Activated naive CD8-positive, alpha-beta T cell treated with anti-CD3 and anti-CD28 coated beads, Interleukin-2, amount 10 ng/mL, durations not matched to agents 7 days and 5 days (primary cell): ENCODE data around the gene GGA3. TPM values are rescaled to one million over a fixed set of nuclear protein-coding genes. Genes with fewer than 3 reads are reported as not detected.
A peak's percentile ranks its signal among the peaks of the same experiment; 100 is the strongest.
"Not testable (repeated sequence)": the region's sequence is repeated elsewhere in the genome, so short reads cannot be mapped to it uniquely, and the experiment has no call there.

Experiments
- ATAC-seq: fragments of 150-1000 bp; cut with Tn5 transposase; one replicate; pipeline ENCODE4 v1.10.0; 2021; ENCODE audit warnings: low read depth, moderate library complexity
- POLR2A ChIA-PET: fragments of 350-600 bp; sonication (Branson Sonifier 250); formaldehyde crosslinking; loops from one replicate; lab custom pipeline; 2021; ENCODE audit warnings: antibody characterized with exemption; lab: Charles Lee
- DNase-seq: peaks from one replicate; pipeline ENCODE4 v3.0.0; 2021
- H3K27ac Mint-ChIP-seq: one replicate; pipeline ENCODE4 v1.8.0; 2022; ENCODE audit warnings: mild to moderate bottlenecking, mixed read lengths
- H3K27me3 Mint-ChIP-seq: one replicate; pipeline ENCODE4 v1.8.0; 2022; ENCODE audit warnings: mild to moderate bottlenecking, moderate library complexity, mixed read lengths
- H3K36me3 Mint-ChIP-seq: one replicate; pipeline ENCODE4 v1.8.0; 2021; ENCODE audit warnings: mild to moderate bottlenecking, mixed read lengths
- H3K4me1 Mint-ChIP-seq: one replicate; pipeline ENCODE4 v1.8.0; 2021; ENCODE audit warnings: mixed read lengths
- H3K4me3 Mint-ChIP-seq: one replicate; pipeline ENCODE4 v1.8.0; 2022; ENCODE audit warnings: mild to moderate bottlenecking, moderate library complexity, mixed read lengths
- H3K9me3 Mint-ChIP-seq: one replicate; pipeline ENCODE4 v1.8.0; 2021; ENCODE audit warnings: mixed read lengths
- total RNA-seq, 2 experiments: library from RNA; stranded (reverse); gene quantifications; one replicate each; pipeline ENCODE4 v1.2.3, GENCODE V29; 2021

GGA3 gene
- total RNA-seq, 2 experiments from 2014 or later: 92.9 to 95.2 TPM

GRCh38 chr17:75289115-75289831, 27.9 kb upstream of the GGA3 start, which contains the start of gene SLC25A19:
TSS of gene SLC25A19 (minus strand) at chr17:75289433. CDS start at chr17:75286764, 2,669 bp downstream.
- Mint-ChIP-seq H3K27ac (peak within 1 kb of the TSS; percentile 100), H3K4me3 (peak within 1 kb of the TSS; percentile 97), H3K27me3 (no peaks in the 10 kb centered on the region), H3K9me3 (no peaks in the 10 kb centered on the region), H3K36me3 (no peaks in the 10 kb centered on the region), H3K4me1 (peaks cover 15% of the 10 kb centered on the region)
- POLR2A ChIA-PET: interaction anchor here (0.6 to 4.2 kb wide), 27 partner anchors 9 to 626 kb away, joined by 3 to 86 read pairs (median 5); partner anchors contain the start of genes GGA3, GRB2, JPT1 and LLGL2
- ATAC-seq: peak; percentile 95
- peak; percentile 95 for DNase-seq

GRCh38 chr17:75288770-75289114, 27.3 kb upstream of the GGA3 start:
- POLR2A ChIA-PET: interaction anchor here (0.7 to 4.2 kb wide), 21 partner anchors 9 to 276 kb away, joined by 3 to 86 read pairs (median 6); partner anchors contain the start of genes GGA3, GRB2, JPT1 and LLGL2
- no peaks in the 10 kb centered on the region for H3K9me3 Mint-ChIP-seq
- H3K36me3 Mint-ChIP-seq: no peaks in the 10 kb centered on the region
- H3K4me1 Mint-ChIP-seq: peaks cover 15% of the 10 kb centered on the region
- ATAC-seq (peak; percentile 15), DNase-seq (no peak)
- peak overlapping the region; percentile 97 for H3K4me3 Mint-ChIP-seq
- peak overlapping the region; percentile 100 for H3K27ac Mint-ChIP-seq
- H3K27me3 Mint-ChIP-seq: no peaks in the 10 kb centered on the region

- DNase-seq (no peak), ATAC-seq (no peak)
- H3K36me3 Mint-ChIP-seq: peaks cover 4% of the 10 kb centered on the region
- no peaks in the 10 kb centered on the region for H3K27me3 Mint-ChIP-seq
- POLR2A ChIA-PET: interaction anchor here (0.7 to 4.2 kb wide), 13 partner anchors 8 to 198 kb away, joined by 3 to 86 read pairs (median 9); partner anchors contain the start of genes GGA3, GRB2, JPT1 and MIF4GD
- peaks cover 15% of the 10 kb centered on the region for H3K4me1 Mint-ChIP-seq
- H3K9me3 Mint-ChIP-seq: no peaks in the 10 kb centered on the region
- H3K4me3 Mint-ChIP-seq: peak overlapping the region; percentile 97
- peak overlapping the region; percentile 100 for H3K27ac Mint-ChIP-seq
Observed at GRCh38 chr17:75288359-75288758, 27.0 kb upstream of the GGA3 start.

- Mint-ChIP-seq H3K9me3 (no peaks in the 10 kb centered on the region), H3K27ac (peak overlapping the region; percentile 48), H3K36me3 (peaks cover 6% of the 10 kb centered on the region), H3K4me1 (peaks cover 15% of the 10 kb centered on the region), H3K27me3 (no peaks in the 10 kb centered on the region), H3K4me3 (peak overlapping the region; percentile 97)
- POLR2A ChIA-PET: interaction anchor here (1.5 kb wide), 1 partner anchor 16 kb away, joined by 6 read pairs; the partner anchor contains the start of gene MIF4GD
- ATAC-seq: no peak
- no peak for DNase-seq
Observed at GRCh38 chr17:75287221-75287620, 25.8 kb upstream of the GGA3 start.

- peaks cover 12% of the 10 kb centered on the region for H3K4me1 Mint-ChIP-seq
- H3K36me3 Mint-ChIP-seq: peaks cover 11% of the 10 kb centered on the region
- no peak overlapping the region for H3K4me3 Mint-ChIP-seq
- no peaks in the 10 kb centered on the region for H3K9me3 Mint-ChIP-seq
- no peaks in the 10 kb centered on the region for H3K27me3 Mint-ChIP-seq
- ATAC-seq: no peak
- POLR2A ChIA-PET: interaction anchor here (0.7 kb wide), 1 partner anchor 15 kb away, joined by 5 read pairs; no protein-coding TSS in a partner anchor
- no peak for DNase-seq
- H3K27ac Mint-ChIP-seq: no peak overlapping the region
Observed at GRCh38 chr17:75285123-75285522, 23.7 kb upstream of the GGA3 start.

- not testable (repeated sequence) for DNase-seq, ATAC-seq
- POLR2A ChIA-PET: interaction anchor here (1.0 to 2.8 kb wide), 2 partner anchors 9 kb away, joined by 4 to 9 read pairs; partner anchors contain the start of genes MIF4GD and SLC25A19
Observed at GRCh38 chr17:75280189-75280588, 18.8 kb upstream of the GGA3 start.

GRCh38 chr17:75277664-75278071, 16.3 kb upstream of the GGA3 start:
- POLR2A ChIA-PET: interaction anchor here (0.8 kb wide), 1 partner anchor 12 kb away, joined by 3 read pairs; the partner anchor contains the start of gene SLC25A19
- H3K27ac Mint-ChIP-seq: no peak overlapping the region
- no peak for DNase-seq
- peaks cover 12% of the 10 kb centered on the region for H3K36me3 Mint-ChIP-seq
- H3K9me3 Mint-ChIP-seq: no peaks in the 10 kb centered on the region
- no peak overlapping the region for H3K4me3 Mint-ChIP-seq
- H3K27me3 Mint-ChIP-seq: no peaks in the 10 kb centered on the region
- H3K4me1 Mint-ChIP-seq: peaks cover 9% of the 10 kb centered on the region
- ATAC-seq: no peak

More at GRCh38 chr17:75280189-75280588, 18.8 kb upstream of the GGA3 start:
- not testable (repeated sequence) for H3K27ac Mint-ChIP-seq, H3K4me3 Mint-ChIP-seq, H3K4me1 Mint-ChIP-seq, H3K27me3 Mint-ChIP-seq, H3K9me3 Mint-ChIP-seq
- peaks cover 14% of the 10 kb centered on the region for H3K36me3 Mint-ChIP-seq

- no peak overlapping the region for H3K4me3 Mint-ChIP-seq
- ATAC-seq: no peak
- H3K9me3 Mint-ChIP-seq: no peaks in the 10 kb centered on the region
- H3K27me3 Mint-ChIP-seq: no peaks in the 10 kb centered on the region
- peaks cover 8% of the 10 kb centered on the region for H3K36me3 Mint-ChIP-seq
- peaks cover 21% of the 10 kb centered on the region for H3K4me1 Mint-ChIP-seq
- no peak for DNase-seq
- POLR2A ChIA-PET: interaction anchor here (0.7 to 6.7 kb wide), 3 partner anchors 14 to 52 kb away, joined by 3 to 138 read pairs (median 86); partner anchors contain the start of genes GGA3, MRPS7 and SLC25A19
- no peak overlapping the region for H3K27ac Mint-ChIP-seq
Observed at GRCh38 chr17:75273977-75274708, 12.7 kb upstream of the GGA3 start.

GRCh38 chr17:75272848-75273184, 11.4 kb upstream of the GGA3 start:
- Mint-ChIP-seq H3K9me3 (no peaks in the 10 kb centered on the region), H3K4me3 (peak overlapping the region; percentile 89), H3K27me3 (no peaks in the 10 kb centered on the region), H3K4me1 (peaks cover 27% of the 10 kb centered on the region), H3K27ac (peak overlapping the region; percentile 89), H3K36me3 (peaks cover 10% of the 10 kb centered on the region)
- POLR2A ChIA-PET: interaction anchor here (1.5 to 6.7 kb wide), 3 partner anchors 12 to 65 kb away, joined by 3 to 138 read pairs (median 86); partner anchors contain the start of genes GGA3, MRPS7 and SLC25A19
- DNase-seq: no peak
- ATAC-seq: no peak

- ATAC-seq: no peak
Observed at GRCh38 chr17:75271955-75272847, 10.8 kb upstream of the GGA3 start.

GRCh38 chr17:75271233-75271954, 10.0 kb upstream of the GGA3 start:
- H3K36me3 Mint-ChIP-seq: peaks cover 13% of the 10 kb centered on the region
- DNase-seq (peak; percentile 98), ATAC-seq (peak; percentile 79)
- peaks cover 28% of the 10 kb centered on the region for H3K4me1 Mint-ChIP-seq
- peak overlapping the region; percentile 89 for H3K4me3 Mint-ChIP-seq
- H3K27me3 Mint-ChIP-seq: no peaks in the 10 kb centered on the region
- no peaks in the 10 kb centered on the region for H3K9me3 Mint-ChIP-seq
- POLR2A ChIA-PET: interaction anchor here (0.6 to 6.7 kb wide), 39 partner anchors 8 to 398 kb away, joined by 3 to 138 read pairs (median 4); partner anchors contain the start of genes ARMC7, FDXR, GGA3 and GRB2
- H3K27ac Mint-ChIP-seq: peak overlapping the region; percentile 89

More at GRCh38 chr17:75271955-75272847, 10.8 kb upstream of the GGA3 start:
- Mint-ChIP-seq H3K4me1 (peaks cover 28% of the 10 kb centered on the region), H3K27me3 (no peaks in the 10 kb centered on the region), H3K27ac (peak overlapping the region; percentile 89), H3K36me3 (peaks cover 10% of the 10 kb centered on the region), H3K9me3 (no peaks in the 10 kb centered on the region), H3K4me3 (peak overlapping the region; percentile 89)
- DNase-seq: no peak
- POLR2A ChIA-PET: interaction anchor here (1.3 to 6.7 kb wide), 9 partner anchors 12 to 216 kb away, joined by 3 to 138 read pairs (median 11); partner anchors contain the start of genes GGA3, GRB2, MRPS7 and SLC25A19
